ENCODE measurements around the gene PNMT.

GRCh38 chr17:39701012-39701783 lies 32.9 kb downstream of the PNMT start:
- TF ChIP-seq CTCF (IDR thresholded peaks at IDR 0.05) (no peak), POLR2A (IDR thresholded peaks at IDR 0.05) (no peak)

Data from uterus (tissue), 2 donors.